GM23248 (cell line): ENCODE data around the gene RIN1.

ENCODE experiments used
- EZH2 ChIP-seq: fragments of 200-600 bp; sonication (generic); IDR thresholded peaks from 2 replicates; pipeline ENCODE4 v1.6.1; 2018; ENCODE audit warnings: antibody characterized with exemption, mild to moderate bottlenecking; ENCODE audit not compliant: insufficient read depth, poor library complexity, severe bottlenecking
- EZH2phosphoT487 ChIP-seq: fragments of 200-600 bp; sonication (generic); IDR thresholded peaks from 2 replicates; pipeline ENCODE4 v1.6.1; 2018; ENCODE audit warnings: antibody characterized with exemption, moderate library complexity, mild to moderate bottlenecking, low read depth; ENCODE audit not compliant: insufficient read depth

GRCh38 chr11:66337103-66337899 is 1.1 kb upstream of the RIN1 start:
- TF ChIP-seq EZH2: no peak
- no peak for TF ChIP-seq EZH2phosphoT487
